Hippocampal formation (tissue), 2 donors: Measurements from ENCODE around the gene GRIN2B.

Source experiments
- DNase-seq, 2 donors: peaks; one replicate each; lab custom pipeline; 2025; lab: John Stamatoyannopoulos, UW

GRIN2B gene

DNA sequence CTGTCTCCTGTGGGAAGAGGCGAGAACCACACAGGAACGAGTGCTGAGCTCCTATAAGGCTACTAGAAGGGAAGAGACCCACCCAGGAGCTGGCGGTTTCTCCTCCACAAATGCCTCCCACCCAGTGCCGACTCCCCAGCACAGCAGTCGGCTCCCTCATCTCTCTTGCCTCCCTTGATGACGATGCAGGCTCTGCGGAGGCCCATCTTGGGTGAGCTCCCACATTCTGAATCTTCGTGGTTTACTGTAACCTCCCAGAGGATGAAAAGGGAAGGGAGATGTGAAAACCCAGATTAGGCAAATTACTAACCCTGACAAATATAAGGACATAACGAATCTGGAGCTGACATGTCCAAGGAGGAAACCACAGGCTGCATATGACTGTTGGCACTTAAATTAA, 23.8 kb downstream of the GRIN2B start:
- peak in 1 of 2 donors; percentile 33 for DNase-seq

GRCh38 chr12:13956060-13956590, 25.3 kb downstream of the GRIN2B start:
- no peak for DNase-seq

DNA sequence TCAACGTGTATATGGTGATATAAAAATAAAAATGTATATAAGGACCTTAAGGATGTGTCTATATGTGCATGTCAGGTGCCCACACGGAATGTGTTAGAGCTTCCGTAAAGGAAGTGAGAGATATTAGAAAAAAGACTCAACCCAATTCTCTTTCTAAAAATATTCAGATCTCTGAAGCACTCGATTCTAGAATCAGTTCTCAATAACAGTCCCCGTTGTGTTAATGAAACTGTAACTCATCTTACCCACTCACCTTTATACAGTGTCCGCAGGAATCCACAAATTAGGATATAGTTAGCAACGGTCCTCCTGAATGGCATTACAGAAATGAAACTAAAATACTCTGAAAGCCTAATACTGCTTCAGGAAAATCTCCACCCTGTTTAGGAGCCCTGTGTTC, 29.3 kb downstream of the GRIN2B start:
- no peak for DNase-seq

- no peak for DNase-seq
Measured at GRCh38 chr12:13950502-13950901, 30.9 kb downstream of the GRIN2B start.

GRCh38 chr12:13948621-13949020, 32.8 kb downstream of the GRIN2B start:
- no peak for DNase-seq

GRCh38 chr12:13947276-13947946, 34.0 kb downstream of the GRIN2B start:
- DNase-seq = no peak

DNA sequence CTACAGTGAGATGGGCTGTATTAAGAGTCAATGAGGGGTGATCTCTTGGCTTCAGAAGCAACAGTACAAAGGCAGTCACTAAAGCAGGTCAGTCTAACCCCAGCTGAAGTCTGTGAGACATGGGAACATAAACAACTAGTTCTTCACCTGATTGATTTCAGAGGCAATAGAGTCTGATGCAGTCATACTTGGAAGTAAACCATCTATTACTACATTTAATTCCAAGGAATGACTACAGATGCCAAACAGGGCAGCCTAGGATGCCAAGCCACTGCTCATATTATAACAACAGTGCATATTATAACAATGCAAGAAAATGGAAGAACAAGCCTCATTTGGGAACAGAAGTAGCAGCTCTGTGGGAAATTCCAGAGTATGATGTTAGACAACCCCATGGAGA, 35.8 kb downstream of the GRIN2B start:
- DNase-seq = no peak

- DNase-seq = no peak
Measured at GRCh38 chr12:13945236-13945635, 36.2 kb downstream of the GRIN2B start.

DNA sequence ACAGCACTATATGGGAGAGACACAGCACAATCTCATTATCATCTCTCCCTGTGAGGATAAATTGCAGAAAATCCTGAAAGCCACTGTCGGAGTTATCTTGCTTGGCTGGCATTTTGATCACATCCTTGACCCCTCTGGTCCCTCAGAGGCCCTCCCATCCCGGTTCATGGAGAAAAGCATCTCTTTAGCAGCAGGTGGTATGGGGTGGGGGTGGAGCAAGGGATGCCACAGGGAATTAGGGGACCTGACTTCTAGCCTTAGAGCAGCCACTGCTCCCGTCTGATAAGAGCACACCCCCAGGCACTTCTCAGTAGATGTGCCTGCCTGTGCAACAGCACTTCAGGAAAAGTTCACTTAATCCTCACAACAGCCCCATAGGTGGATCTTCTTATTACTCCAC, 38.6 kb downstream of the GRIN2B start:
- no peak for DNase-seq

GRCh38 chr12:13941258-13942249, 39.8 kb downstream of the GRIN2B start:
- no peak for DNase-seq

- no peak for DNase-seq
Measured at GRCh38 chr12:13940335-13940865, 41.0 kb downstream of the GRIN2B start.

GRCh38 chr12:13937735-13938134, 43.7 kb downstream of the GRIN2B start:
- no peak for DNase-seq

GRCh38 chr12:13935169-13935568, 46.2 kb downstream of the GRIN2B start:
- DNase-seq = no peak
